Progenitor cell of endocrine pancreas (in vitro differentiated cells): Measurements from ENCODE around the gene DMAC2L. TPM values are rescaled to one million over a fixed set of nuclear protein-coding genes. Genes with fewer than 3 reads are reported as not detected.

ENCODE experiments used
- DNase-seq: peaks from one replicate; pipeline ENCODE4 v3.0.0; 2021; ENCODE audit warnings: low spot score; ENCODE audit not compliant: unreplicated experiment
- H3K27ac Mint-ChIP-seq: 2 replicates; pipeline ENCODE4 v1.8.0; 2021; ENCODE audit warnings: mild to moderate bottlenecking, moderate library complexity, mixed read lengths
- H3K27me3 Mint-ChIP-seq: 2 replicates; pipeline ENCODE4 v1.8.0; 2021; ENCODE audit warnings: mixed read lengths
- H3K36me3 Mint-ChIP-seq: 2 replicates; pipeline ENCODE4 v1.8.0; 2022; ENCODE audit warnings: mixed read lengths; ENCODE audit not compliant: insufficient read depth
- H3K4me1 Mint-ChIP-seq: 2 replicates; pipeline ENCODE4 v1.8.0; 2021; ENCODE audit warnings: low read depth, mixed read lengths
- H3K4me3 Mint-ChIP-seq: 2 replicates; pipeline ENCODE4 v1.8.0; 2021; ENCODE audit warnings: low read depth, mild to moderate bottlenecking, moderate library complexity, mixed read lengths
- H3K9me3 Mint-ChIP-seq: 2 replicates; pipeline ENCODE4 v1.8.0; 2021; ENCODE audit warnings: low read depth, mixed read lengths
- total RNA-seq: library from RNA; stranded (reverse); gene quantifications from 2 replicates; pipeline ENCODE4 v1.2.1, GENCODE V29; 2021
- TF ChIP-seq, protein P1 (sequence below): fragments of 200-600 bp; sonication (generic); IDR thresholded peaks from one replicate; pipeline ENCODE4 v1.5.0; 2021; ENCODE audit warnings: antibody characterized with exemption, mild to moderate bottlenecking; ENCODE audit not compliant: unreplicated experiment

DMAC2L gene
- total RNA-seq, 1 donor from 2014 or later: 19.6 TPM

DNA sequence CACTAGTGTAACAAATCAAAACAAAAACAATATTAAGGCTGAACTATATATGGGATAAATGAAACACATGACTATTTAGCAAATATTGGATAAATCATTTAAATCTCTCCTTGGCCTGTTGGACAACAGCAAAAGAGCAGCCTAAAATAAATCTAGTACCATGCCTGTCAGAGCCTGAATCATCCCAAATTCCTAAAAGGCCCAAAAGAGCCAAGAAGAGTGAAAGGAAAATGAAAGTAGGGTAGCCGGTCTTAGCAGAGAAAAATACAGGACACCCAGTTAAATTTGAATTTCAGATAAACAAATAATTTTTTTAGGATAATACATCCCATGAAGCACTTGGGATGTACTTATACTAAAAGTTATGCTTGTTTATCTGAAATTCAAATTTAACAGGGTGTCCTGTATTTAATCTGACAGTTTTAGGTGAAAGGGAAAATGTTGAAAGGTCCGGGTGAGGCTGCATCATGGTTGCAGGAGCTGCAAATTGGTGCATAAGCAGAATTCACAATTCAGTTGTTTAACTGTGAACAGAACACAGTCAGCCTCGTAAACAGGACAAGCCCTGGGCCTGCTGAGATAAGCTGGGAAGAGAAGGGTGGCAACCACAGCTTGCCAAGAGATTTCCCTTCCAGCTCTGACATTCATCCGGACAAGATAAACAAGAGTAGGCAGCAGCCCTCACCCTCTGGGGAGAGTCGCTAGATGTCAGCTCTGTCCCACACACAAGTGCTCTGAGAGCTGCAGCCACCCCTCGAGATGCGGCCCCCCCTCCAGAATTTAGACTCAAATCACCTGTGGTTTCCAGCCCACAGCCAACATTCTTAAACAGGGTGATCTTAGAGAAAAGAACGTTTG, 30.3 kb downstream of the DMAC2L start:
- no peak for DNase-seq
- TF ChIP-seq, protein P1, sequence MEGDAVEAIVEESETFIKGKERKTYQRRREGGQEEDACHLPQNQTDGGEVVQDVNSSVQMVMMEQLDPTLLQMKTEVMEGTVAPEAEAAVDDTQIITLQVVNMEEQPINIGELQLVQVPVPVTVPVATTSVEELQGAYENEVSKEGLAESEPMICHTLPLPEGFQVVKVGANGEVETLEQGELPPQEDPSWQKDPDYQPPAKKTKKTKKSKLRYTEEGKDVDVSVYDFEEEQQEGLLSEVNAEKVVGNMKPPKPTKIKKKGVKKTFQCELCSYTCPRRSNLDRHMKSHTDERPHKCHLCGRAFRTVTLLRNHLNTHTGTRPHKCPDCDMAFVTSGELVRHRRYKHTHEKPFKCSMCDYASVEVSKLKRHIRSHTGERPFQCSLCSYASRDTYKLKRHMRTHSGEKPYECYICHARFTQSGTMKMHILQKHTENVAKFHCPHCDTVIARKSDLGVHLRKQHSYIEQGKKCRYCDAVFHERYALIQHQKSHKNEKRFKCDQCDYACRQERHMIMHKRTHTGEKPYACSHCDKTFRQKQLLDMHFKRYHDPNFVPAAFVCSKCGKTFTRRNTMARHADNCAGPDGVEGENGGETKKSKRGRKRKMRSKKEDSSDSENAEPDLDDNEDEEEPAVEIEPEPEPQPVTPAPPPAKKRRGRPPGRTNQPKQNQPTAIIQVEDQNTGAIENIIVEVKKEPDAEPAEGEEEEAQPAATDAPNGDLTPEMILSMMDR: no peak
- Mint-ChIP-seq H3K27ac (no peak overlapping the region), H3K36me3 (no peaks in the 10 kb centered on the region), H3K4me3 (no peak overlapping the region), H3K4me1 (peaks cover 14% of the 10 kb centered on the region), H3K9me3 (no peaks in the 10 kb centered on the region), H3K27me3 (peaks cover 5% of the 10 kb centered on the region)

DNA sequence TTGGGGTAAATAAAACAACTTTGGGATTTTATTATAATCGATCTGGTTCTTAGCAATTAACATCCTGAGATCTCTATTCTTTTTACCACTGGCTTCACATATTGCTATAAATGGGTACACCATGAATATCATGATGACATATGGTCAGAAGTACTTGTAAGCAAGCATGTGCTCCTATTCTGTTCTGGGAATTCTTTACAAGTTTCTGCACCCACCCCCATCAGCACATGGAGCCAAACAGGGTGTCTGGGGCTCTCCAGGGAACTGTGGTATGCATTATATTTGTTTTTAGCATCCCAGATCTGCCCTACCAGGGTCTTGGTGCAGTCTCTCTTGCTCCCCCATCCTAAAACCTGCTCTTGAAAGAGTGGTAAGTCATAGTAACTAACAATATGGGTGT, 31.3 kb downstream of the DMAC2L start:
- Mint-ChIP-seq H3K4me1 (peaks cover 14% of the 10 kb centered on the region), H3K27ac (no peak overlapping the region), H3K9me3 (no peaks in the 10 kb centered on the region), H3K27me3 (peaks cover 9% of the 10 kb centered on the region), H3K36me3 (no peaks in the 10 kb centered on the region), H3K4me3 (no peak overlapping the region)
- TF ChIP-seq, protein P1: no peak
- no peak for DNase-seq

DNA sequence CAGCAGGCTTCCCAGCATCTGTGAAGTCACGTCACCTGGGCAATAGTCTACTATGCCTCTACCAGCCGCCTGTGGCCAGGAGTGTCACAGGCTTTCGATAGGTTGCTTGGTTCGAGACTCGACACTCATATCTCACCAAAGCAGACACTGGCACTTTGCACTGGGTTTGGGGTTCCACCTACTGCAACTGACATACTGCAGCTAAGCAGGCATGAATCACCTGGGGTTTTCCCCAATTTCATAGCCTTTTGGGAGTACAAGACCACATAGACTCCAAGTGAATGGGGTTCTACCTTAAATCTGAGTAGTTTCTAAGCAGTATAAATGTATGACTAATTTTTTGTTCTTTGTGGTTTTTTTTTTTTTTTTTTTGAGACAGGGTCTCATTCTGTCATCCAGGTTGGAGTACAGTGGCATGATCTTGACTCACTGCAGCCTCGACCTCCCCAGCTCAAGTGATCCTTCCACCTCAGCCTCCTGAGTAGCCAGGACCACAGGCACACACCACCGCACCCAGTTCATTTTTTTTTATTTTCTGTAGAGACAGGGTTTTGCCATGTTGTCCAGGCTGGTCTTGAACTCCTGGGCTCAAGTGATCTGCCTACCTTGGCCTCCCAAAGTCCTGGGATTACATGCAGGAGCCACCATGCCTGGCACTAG, 32.1 kb downstream of the DMAC2L start:
- Mint-ChIP-seq H3K4me1 (peaks cover 6% of the 10 kb centered on the region), H3K4me3 (no peak overlapping the region), H3K36me3 (no peaks in the 10 kb centered on the region), H3K27ac (no peak overlapping the region), H3K9me3 (no peaks in the 10 kb centered on the region), H3K27me3 (peaks cover 9% of the 10 kb centered on the region)
- no peak for DNase-seq
- TF ChIP-seq, protein P1: no peak

DNA sequence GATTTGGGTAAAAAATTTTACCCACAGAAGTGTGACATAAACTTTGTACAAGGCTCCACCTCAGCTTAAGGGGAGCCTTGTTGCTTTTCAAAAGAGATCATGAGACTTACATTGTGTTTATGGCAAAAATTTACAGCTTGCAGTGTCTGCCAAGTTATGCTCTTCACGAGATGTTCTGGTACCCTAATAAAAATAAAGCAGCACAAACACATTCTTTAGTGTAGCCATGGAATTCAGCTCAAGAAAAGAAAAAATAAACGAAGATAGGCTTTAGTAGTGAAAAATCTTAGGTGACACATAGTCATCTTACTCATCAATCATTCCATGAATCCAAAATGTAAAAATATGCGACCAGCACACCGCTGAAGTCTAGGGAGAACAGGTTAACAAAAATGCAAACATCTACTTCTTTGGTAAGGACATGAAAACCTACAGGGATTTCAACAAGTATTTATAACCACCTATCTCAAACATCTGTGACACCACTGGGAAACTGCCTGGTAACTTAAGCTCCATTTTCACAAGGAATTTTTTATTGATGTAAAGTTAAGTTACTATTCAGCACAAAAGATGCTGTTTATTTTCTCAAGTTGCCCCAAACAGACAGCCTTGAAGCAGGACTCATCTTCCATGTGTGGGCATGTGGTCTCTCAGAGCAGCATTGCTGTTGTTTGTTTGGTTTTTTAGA, 32.9 kb downstream of the DMAC2L start:
- TF ChIP-seq, protein P1: no peak
- Mint-ChIP-seq H3K36me3 (no peaks in the 10 kb centered on the region), H3K27me3 (peaks cover 9% of the 10 kb centered on the region), H3K9me3 (no peaks in the 10 kb centered on the region), H3K4me1 (peaks cover 5% of the 10 kb centered on the region), H3K4me3 (no peak overlapping the region), H3K27ac (no peak overlapping the region)
- DNase-seq: no peak

DNA sequence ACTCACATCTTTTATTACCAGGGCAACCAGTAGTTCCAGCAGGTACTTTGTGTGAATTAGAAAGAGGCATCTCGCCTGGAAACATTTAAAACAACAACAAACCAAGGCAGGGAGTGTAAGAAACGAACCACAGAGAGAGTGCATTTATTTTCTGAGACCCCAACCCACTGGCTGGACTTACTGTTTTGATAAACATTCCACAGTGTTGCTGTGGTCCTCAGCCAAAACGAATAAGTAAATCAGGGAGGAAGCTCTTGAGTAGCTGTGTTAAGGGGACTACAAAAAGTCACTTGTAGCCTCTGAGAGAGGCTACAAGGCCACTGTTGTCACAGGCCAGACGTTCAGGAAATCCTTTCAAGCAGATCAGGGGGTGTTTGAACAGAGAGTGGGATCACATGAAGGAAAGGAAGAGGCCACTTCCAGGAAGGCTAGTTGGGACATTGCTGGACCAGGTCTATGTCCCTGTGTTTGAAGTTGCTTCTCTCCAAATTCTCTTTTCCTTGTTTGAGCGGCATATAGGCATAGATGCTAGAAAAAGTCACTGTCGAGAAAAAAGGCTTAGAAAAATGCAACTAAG, 33.8 kb downstream of the DMAC2L start:
- Mint-ChIP-seq H3K4me3 (no peak overlapping the region), H3K27me3 (peaks cover 9% of the 10 kb centered on the region), H3K4me1 (peaks cover 4% of the 10 kb centered on the region), H3K36me3 (no peaks in the 10 kb centered on the region), H3K27ac (no peak overlapping the region), H3K9me3 (no peaks in the 10 kb centered on the region)
- DNase-seq: no peak
- TF ChIP-seq, protein P1: no peak
